CD4-positive, alpha-beta T cell treated with Interleukin-21 for 1 hour (primary cell): Measurements from ENCODE around the gene SMS.

Experiments used
- DNase-seq: peaks from one replicate; pipeline ENCODE4 v3.0.0-alpha.2; 2020

SMS gene

GRCh38 chrX:22043872-22044271, 103.4 kb downstream of the SMS start:
- DNase-seq, result no peak
